K562 (cell line): Measurements from ENCODE around the gene EXOG. TPM values are rescaled to one million over a fixed set of nuclear protein-coding genes. Genes with fewer than 3 reads are reported as not detected.

Experiments used
- CBFA2T2 ChIP-seq: fragments of 450-650 bp; conservative IDR thresholded peaks from 2 replicates; pipeline ENCODE4 v1.6.1; 2017; ENCODE audit warnings: mild to moderate bottlenecking
- CCNT2 ChIP-seq: IDR thresholded peaks from 2 replicates; pipeline ENCODE4 v1.6.1; 2011; ENCODE audit warnings: borderline replicate concordance, low read depth, mild to moderate bottlenecking, moderate library complexity, mixed read lengths, low read length; ENCODE audit not compliant: insufficient read length; ENCODE audit errors: extremely low read depth
- CHD4 ChIP-seq: fragments of 200-600 bp; sonication (generic); IDR thresholded peaks from 3 replicates; pipeline ENCODE4 v1.6.1; 2012; ENCODE audit warnings: low read depth, mild to moderate bottlenecking, mixed read lengths, low read length, inconsistent platforms; ENCODE audit not compliant: insufficient read depth, insufficient replicate concordance, poor library complexity, severe bottlenecking
- GTF2E2 ChIP-seq: fragments of 200-800 bp; sonication (Bioruptor generic); IDR thresholded peaks from 2 replicates; pipeline ENCODE4 v1.6.1; 2016; ENCODE audit warnings: missing genetic modification characterization, missing compliant biosample characterization
- HDAC8 ChIP-seq: fragments of 450-650 bp; IDR thresholded peaks from 2 replicates; pipeline ENCODE4 v1.6.1; 2016; ENCODE audit warnings: mild to moderate bottlenecking, missing genetic modification characterization, moderate library complexity, missing compliant biosample characterization
- HMG20B ChIP-seq: fragments of 250-450 bp; sonication (Bioruptor Pico); IDR thresholded peaks from 2 replicates; pipeline ENCODE4 v1.5.0; 2021; ENCODE audit warnings: mild to moderate bottlenecking
- HMGN3 ChIP-seq: IDR thresholded peaks from 2 replicates; pipeline ENCODE4 v1.6.1; 2011; ENCODE audit warnings: borderline replicate concordance, low read depth, mild to moderate bottlenecking, mixed read lengths, low read length; ENCODE audit not compliant: insufficient read length; ENCODE audit errors: extremely low read depth
- HNRNPLL ChIP-seq: fragments of 200-400 bp; formaldehyde crosslinking; IDR thresholded peaks from 2 replicates; pipeline ENCODE4 v1.6.1; 2017; ENCODE audit warnings: low read length, low read depth, mild to moderate bottlenecking; ENCODE audit not compliant: poor library complexity, severe bottlenecking
- HOXB6 ChIP-seq: fragments of 250-450 bp; sonication (Bioruptor Pico); IDR thresholded peaks from 2 replicates; pipeline ENCODE4 v1.5.1; 2022; ENCODE audit warnings: mild to moderate bottlenecking, borderline replicate concordance
- HSF4 ChIP-seq: fragments of 250-450 bp; sonication (Bioruptor Pico); IDR thresholded peaks from 2 replicates; pipeline ENCODE4 v2.1.2; 2022; ENCODE audit warnings: mild to moderate bottlenecking, moderate library complexity, borderline replicate concordance
- KAT2B ChIP-seq: IDR thresholded peaks from one replicate; pipeline ENCODE4 v1.6.1; 2012; ENCODE audit warnings: low read depth, mild to moderate bottlenecking, control low read depth, inconsistent platforms, low read length, moderate library complexity
- KDM2B ChIP-seq: fragments of 250-450 bp; sonication (Bioruptor Pico); IDR thresholded peaks from 2 replicates; pipeline ENCODE4 v1.8.0; 2021; ENCODE audit warnings: mild to moderate bottlenecking, moderate library complexity
- MCM2 ChIP-seq: fragments of 450-650 bp; IDR thresholded peaks from 2 replicates; pipeline ENCODE4 v1.6.1; 2017; ENCODE audit warnings: low read depth, mild to moderate bottlenecking
- MECOM ChIP-seq: fragments of 250-450 bp; sonication (Bioruptor Pico); IDR thresholded peaks from 2 replicates; pipeline ENCODE4 v1.8.0; 2022; ENCODE audit warnings: inconsistent platforms
- MED1 ChIP-seq: sonication (generic); formaldehyde crosslinking; IDR thresholded peaks from 2 replicates; pipeline ENCODE4 v1.8.1; 2023; ENCODE audit warnings: missing genetic modification reagents, borderline replicate concordance
- NCOA1 ChIP-seq: fragments of 450-650 bp; IDR thresholded peaks from 2 replicates; pipeline ENCODE4 v1.6.1; 2016; ENCODE audit warnings: low read depth
- NFATC3 ChIP-seq: fragments of 450-650 bp; IDR thresholded peaks from 2 replicates; pipeline ENCODE4 v1.6.1; 2017; ENCODE audit warnings: mild to moderate bottlenecking
- NFE2 ChIP-seq: IDR thresholded peaks from 2 replicates; pipeline ENCODE4 v1.6.1; 2014; ENCODE audit warnings: antibody characterized with exemption, low read depth
- NR3C1 ChIP-seq: sonication (generic); formaldehyde crosslinking; IDR thresholded peaks from 2 replicates; pipeline ENCODE4 v1.8.1; 2022; ENCODE audit warnings: missing genetic modification reagents
- TCF3 ChIP-seq: sonication (generic); formaldehyde crosslinking; IDR thresholded peaks from 2 replicates; pipeline ENCODE4 v1.4.0; 2020; ENCODE audit warnings: mild to moderate bottlenecking, missing genetic modification reagents
- TCFL5 ChIP-seq: fragments of 250-450 bp; sonication (Bioruptor Pico); conservative IDR thresholded peaks from 2 replicates; pipeline ENCODE4 v1.6.1; 2021; ENCODE audit warnings: mild to moderate bottlenecking, moderate library complexity, matching md5 sums
- TFAM ChIP-seq: fragments of 250-450 bp; sonication (Bioruptor Pico); conservative IDR thresholded peaks from 2 replicates; pipeline ENCODE4 v1.5.0; 2021; ENCODE audit warnings: mild to moderate bottlenecking, moderate library complexity
- ZC3H4 ChIP-seq: sonication (generic); formaldehyde crosslinking; IDR thresholded peaks from 2 replicates; pipeline ENCODE4 v1.9.0; 2021; ENCODE audit warnings: missing genetic modification reagents, borderline replicate concordance
- ZFP36 ChIP-seq: fragments of 150-350 bp; IDR thresholded peaks from 2 replicates; pipeline ENCODE4 v1.6.1; 2018; ENCODE audit warnings: low read length, low read depth; ENCODE audit not compliant: partially characterized antibody
- ZNF143 ChIP-seq: sonication (generic); formaldehyde crosslinking; IDR thresholded peaks from 2 replicates; pipeline ENCODE4 v1.9.0; 2022; ENCODE audit warnings: mild to moderate bottlenecking, missing genetic modification reagents
- ZNF212 ChIP-seq: fragments of 450-650 bp; formaldehyde crosslinking; IDR thresholded peaks from 2 replicates; pipeline ENCODE4 v1.4.0; 2020; ENCODE audit warnings: mild to moderate bottlenecking
- ZNF3 ChIP-seq: fragments of 250-450 bp; sonication (Bioruptor Pico); IDR thresholded peaks from 2 replicates; pipeline ENCODE4 v1.5.0; 2021; ENCODE audit warnings: mild to moderate bottlenecking, moderate library complexity
- ZNF583 ChIP-seq: fragments of 250-450 bp; sonication (Bioruptor Pico); IDR thresholded peaks from 2 replicates; pipeline ENCODE4 v1.4.0; 2020
- ZNF77 ChIP-seq: fragments of 250-450 bp; sonication (Bioruptor Pico); IDR thresholded peaks from 2 replicates; pipeline ENCODE4 v1.5.0; 2020
- polyA plus RNA-seq, 8 experiments: library from polyadenylated mRNA; depleted of rRNA in 4 of 8; stranded (reverse) in 5 of 8; unstranded in 3 of 8; fragments of >200 nt; fragmentation: Nextera tagmentation in 2 of 8; fragmentation: Illumina TruSeq in 1 of 8; extraction: Ambion mirVana in 2 of 8; extraction: Trizol in 1 of 8; gene quantifications; 2 replicates each; pipeline versions ENCODE4 v1.2.1 to v1.2.3, GENCODE V29; 2011 to 2014; ENCODE audit warnings: inconsistent platforms in 1 of 8, missing spikeins in 1 of 8
- total RNA-seq, 7 experiments: library from RNA; depleted of rRNA in 6 of 7; stranded (reverse); fragments of >200 nt in 6 of 7; fragmentation: Illumina TruSeq in 2 of 7; extraction: Trizol in 2 of 7; gene quantifications; 2 replicates each; pipeline versions ENCODE4 v1.2.1 to v1.2.3, GENCODE V29; 2011 to 2021; ENCODE audit warnings: low replicate concordance in 1 of 7

Gene EXOG
- total and polyA plus RNA-seq, 9 of the 15 experiments (the other 6 are each of a cell fraction or from before 2014, with no cell fraction given), result 10.8 to 21.7 (median 14.8) TPM

GRCh38 chr3:38453075-38453912 is 42.8 kb upstream of the EXOG start, which contains the start of gene ACVR2B (continued):
- no peak for TF ChIP-seq HNRNPLL
- TF ChIP-seq CBFA2T2, result 0 out of 2 replicates have a peak, but pooled peaks have one; percentile 12
- TF ChIP-seq ZC3H4 (CRISPR knock-in tag), result no peak
- TF ChIP-seq HMGN3, result peak; percentile 37
- TF ChIP-seq TCFL5 (CRISPR knock-in tag), result no peak
- peak; percentile 16; the same call in 1 of the 2 replicates for TF ChIP-seq MECOM
- TF ChIP-seq CCNT2, result no peak
- no peak for TF ChIP-seq TFAM (CRISPR knock-in tag)
- TF ChIP-seq ZNF583, result no peak
- no peak for TF ChIP-seq HDAC8
- no peak for TF ChIP-seq ZNF3 (CRISPR knock-in tag)
- TF ChIP-seq NFE2, result no peak
- no peak for TF ChIP-seq MCM2
- TF ChIP-seq KDM2B (CRISPR knock-in tag), result no peak
- TF ChIP-seq ZNF77 (CRISPR knock-in tag), result no peak
- no peak for TF ChIP-seq NR3C1 (CRISPR knock-in tag)
- no peak for TF ChIP-seq NCOA1
- peak; percentile 19; the same call in 1 of the 2 replicates for TF ChIP-seq TCF3 (CRISPR knock-in tag)
- TF ChIP-seq HMG20B (CRISPR knock-in tag), result no peak
- no peak for TF ChIP-seq HOXB6 (CRISPR knock-in tag)
- no peak for TF ChIP-seq ZNF143 (CRISPR knock-in tag)
- TF ChIP-seq HSF4 (CRISPR knock-in tag), result no peak
- TF ChIP-seq MED1 (CRISPR knock-in tag), result no peak
- no peak for TF ChIP-seq NFATC3
- no peak for TF ChIP-seq ZNF212 (CRISPR knock-in tag)
- no peak for TF ChIP-seq ZFP36
- TF ChIP-seq CHD4, result no peak
- TF ChIP-seq GTF2E2 (tag), result no peak
- no peak for TF ChIP-seq KAT2B
